Ishikawa (cell line): ENCODE measurements around the gene LRRC58.

ENCODE experiments used
- CEBPB ChIP-seq: IDR thresholded peaks from 2 replicates; pipeline ENCODE4 v1.6.1; 2012
- CREB1 ChIP-seq: IDR thresholded peaks from 2 replicates; pipeline ENCODE4 v1.6.1; 2012; ENCODE audit warnings: low read depth
- EGR1 ChIP-seq: IDR thresholded peaks from 2 replicates; pipeline ENCODE4 v1.6.1; 2012
- EP300 ChIP-seq: IDR thresholded peaks from 2 replicates; pipeline ENCODE4 v1.6.1; 2012; ENCODE audit warnings: borderline replicate concordance
- FOXM1 ChIP-seq: IDR thresholded peaks from 2 replicates; pipeline ENCODE4 v1.6.1; 2012; ENCODE audit warnings: low read depth, borderline replicate concordance
- MAX ChIP-seq: IDR thresholded peaks from 2 replicates; pipeline ENCODE4 v1.6.1; 2012
- NFIC ChIP-seq: IDR thresholded peaks from 2 replicates; pipeline ENCODE4 v1.6.1; 2012
- RAD21 ChIP-seq: IDR thresholded peaks from 2 replicates; pipeline ENCODE4 v1.6.1; 2012; ENCODE audit warnings: low read depth
- REST ChIP-seq: IDR thresholded peaks from 2 replicates; pipeline ENCODE4 v1.6.1; 2012; ENCODE audit warnings: low read depth, mild to moderate bottlenecking
- TAF1 ChIP-seq: IDR thresholded peaks from 2 replicates; pipeline ENCODE4 v1.6.1; 2012; ENCODE audit warnings: low read depth, mild to moderate bottlenecking
- TCF12 ChIP-seq: IDR thresholded peaks from 2 replicates; pipeline ENCODE4 v1.6.1; 2012; ENCODE audit warnings: low read depth
- TEAD4 ChIP-seq: IDR thresholded peaks from 2 replicates; pipeline ENCODE4 v1.6.1; 2012
- USF1 ChIP-seq: IDR thresholded peaks from 2 replicates; pipeline ENCODE4 v1.6.1; 2012
- YY1 ChIP-seq: IDR thresholded peaks from 2 replicates; pipeline ENCODE4 v1.6.1; 2012; ENCODE audit warnings: low read depth
- ZBTB7A ChIP-seq: IDR thresholded peaks from 2 replicates; pipeline ENCODE4 v1.6.1; 2012; ENCODE audit warnings: low read depth

Gene LRRC58

GRCh38 chr3:120289636-120290035 is 59.5 kb downstream of the LRRC58 start:
- no peak for TF ChIP-seq EGR1
- TF ChIP-seq MAX = no peak
- TF ChIP-seq CEBPB = no peak
- no peak for TF ChIP-seq TAF1
- no peak for TF ChIP-seq TCF12
- no peak for TF ChIP-seq TEAD4
- TF ChIP-seq ZBTB7A = no peak

- TF ChIP-seq MAX (no peak), USF1 (no peak), TAF1 (no peak), TCF12 (no peak)
These were observed 62.7 kb downstream of the LRRC58 start for GRCh38 chr3:120286465-120286864.

GRCh38 chr3:120285508-120285841 is 63.7 kb downstream of the LRRC58 start:
- TF ChIP-seq YY1 (no peak), TCF12 (no peak), CREB1 (no peak), ZBTB7A (no peak), REST (no peak), RAD21 (no peak), FOXM1 (no peak), USF1 (no peak), MAX (no peak), CEBPB (no peak), NFIC (no peak)

GRCh38 chr3:120284747-120285507 is 64.2 kb downstream of the LRRC58 start, which contains the start of gene GPR156:
Gene GPR156, minus strand, starts transcription at chr3:120285222. Its CDS starts 41,124 bp downstream, at chr3:120244098.
- TF ChIP-seq ZBTB7A = peak; percentile 9; the same call in 1 of the 2 replicates
- TF ChIP-seq MAX = peak; percentile 95
- TF ChIP-seq YY1 = no peak
- TF ChIP-seq USF1 = no peak
- no peak for TF ChIP-seq NFIC
- TF ChIP-seq REST = no peak
- TF ChIP-seq EGR1 = no peak

- no peak for TF ChIP-seq NFIC
- TF ChIP-seq TAF1 = no peak
- no peak for TF ChIP-seq EGR1
- TF ChIP-seq REST = no peak
- no peak for TF ChIP-seq USF1
- TF ChIP-seq YY1 = no peak
- TF ChIP-seq EP300 = no peak
- no peak for TF ChIP-seq CEBPB
- TF ChIP-seq MAX = no peak
- no peak for TF ChIP-seq RAD21
These were observed 67.9 kb downstream of the LRRC58 start for GRCh38 chr3:120281261-120281660.
